Inflammatory macrophage (primary cell): Measurements from ENCODE around the gene COPE.
A peak's percentile ranks its signal among the peaks of the same experiment; 100 is the strongest.

Experiments used
- DNase-seq, 2 donors: peaks; one replicate each; pipeline ENCODE4 v3.0.0-alpha.2; 2020 to 2022

Gene COPE

GRCh38 chr19:18894254-18895037 is 24.7 kb downstream of the COPE start:
- no peak for DNase-seq

GRCh38 chr19:18893587-18894253 is 25.5 kb downstream of the COPE start:
- no peak for DNase-seq

- no peak for DNase-seq
Observed at GRCh38 chr19:18889949-18890745, 29.0 kb downstream of the COPE start.

GRCh38 chr19:18886972-18887371 is 32.2 kb downstream of the COPE start:
- no peak for DNase-seq

GRCh38 chr19:18883526-18884304 is 35.5 kb downstream of the COPE start:
- DNase-seq: no peak

- no peak for DNase-seq
Observed at GRCh38 chr19:18881491-18881890, 37.7 kb downstream of the COPE start.

- DNase-seq: peak in 1 of 2 donors; percentile 5
Observed at GRCh38 chr19:18879579-18880373, 39.4 kb downstream of the COPE start.

GRCh38 chr19:18878858-18879578 is 40.2 kb downstream of the COPE start:
- DNase-seq: no peak

- DNase-seq: no peak
Observed at GRCh38 chr19:18878058-18878797, 41.0 kb downstream of the COPE start.

GRCh38 chr19:18876865-18877264 is 42.3 kb downstream of the COPE start:
- no peak for DNase-seq

GRCh38 chr19:18875726-18876125 is 43.5 kb downstream of the COPE start:
- no peak for DNase-seq

GRCh38 chr19:18871543-18871942 is 47.6 kb downstream of the COPE start:
- DNase-seq: no peak

- peak in 1 of 2 donors; percentile 9 for DNase-seq
Observed at GRCh38 chr19:18870531-18871172, 48.5 kb downstream of the COPE start.

- no peak for DNase-seq
Observed at GRCh38 chr19:18869781-18870530, 49.2 kb downstream of the COPE start.

- no peak for DNase-seq
Observed at GRCh38 chr19:18869023-18869618, 50.1 kb downstream of the COPE start.

GRCh38 chr19:18868380-18869022 is 50.7 kb downstream of the COPE start:
- DNase-seq: no peak

GRCh38 chr19:18867751-18868150 is 51.4 kb downstream of the COPE start:
- no peak for DNase-seq

GRCh38 chr19:18867199-18867598 is 52.0 kb downstream of the COPE start:
- DNase-seq: no peak
